Esophagus squamous epithelium (tissue), 5 donors: ENCODE results near the gene IKBKE. TPM values are rescaled to one million over a fixed set of nuclear protein-coding genes. Genes with fewer than 3 reads are reported as not detected.

Experiments used
- DNase-seq: peaks from one replicate; lab custom pipeline; 2025; lab: John Stamatoyannopoulos, UW
- H3K27ac ChIP-seq, 4 donors: fragments of 200-600 bp; sonication (generic); one replicate each; pipeline ENCODE4 v1.5.1; 2016 to 2019; ENCODE audit warnings: mild to moderate bottlenecking in 1 of 4
- H3K27me3 ChIP-seq, 4 donors: fragments of 200-600 bp; sonication (generic); 1 replicate in 3 of 4; 2 replicates in 1 of 4; pipeline versions ENCODE4 v1.5.1 to v1.6.0; 2017 to 2021; ENCODE audit warnings: antibody characterized with exemption in 1 of 4
- H3K36me3 ChIP-seq, 3 donors: fragments of 200-600 bp; sonication (generic); one replicate each; pipeline ENCODE4 v1.5.1; 2016 to 2019
- H3K4me1 ChIP-seq, 3 donors: fragments of 200-600 bp; sonication (generic); one replicate each; pipeline ENCODE4 v1.5.1; 2017 to 2019
- H3K4me3 ChIP-seq, 4 donors: fragments of 200-600 bp; sonication (generic); 1 replicate in 3 of 4; 2 replicates in 1 of 4; pipeline ENCODE4 v1.5.1; 2016 to 2019; ENCODE audit warnings: mild to moderate bottlenecking in 2 of 4, moderate library complexity in 1 of 4
- H3K9me3 ChIP-seq, 3 donors: fragments of 200-600 bp; sonication (generic); one replicate each; pipeline ENCODE4 v1.5.1; 2016 to 2019
- POLR2A ChIP-seq, 4 donors: fragments of 450-650 bp; IDR thresholded peaks; one replicate each; pipeline ENCODE4 v1.6.1; 2017; ENCODE audit warnings: antibody characterized with exemption in 4 of 4, mild to moderate bottlenecking in 4 of 4, moderate library complexity in 3 of 4
- WGBS, 2 donors: methylation state at CpG; one replicate each; pipeline ENCODE4 v1.1.5; 2018; 5-methylcytosine and 5-hydroxymethylcytosine counted together
- intact Hi-C: fragments of 100-400 bp; cut with DNase I; formaldehyde crosslinking; loops from one replicate; pipeline ENCODE4 v1.15.0; 2022
- total RNA-seq, 4 donors: library from RNA; depleted of rRNA; stranded (reverse); fragments of >200 nt; gene quantifications; one replicate each; pipeline ENCODE4 v1.1.0, GENCODE V29; 2016
- TF ChIP-seq, protein P1 (sequence below), 6 experiments: fragments of 450-650 bp in 4 of 6; fragments of 200-600 bp in 2 of 6; sonication (generic) in 2 of 6; IDR thresholded peaks; one replicate each; pipeline ENCODE4 v1.5.1; 2016 to 2019; ENCODE audit warnings: antibody characterized with exemption in 6 of 6, mild to moderate bottlenecking in 4 of 6, moderate library complexity in 4 of 6
- donor health status: DM: yes; HTN: yes; CAD: no.

Gene IKBKE
- total RNA-seq, 4 donors from 2014 or later: 12.6 to 23.7 (median 18.1) TPM

DNA sequence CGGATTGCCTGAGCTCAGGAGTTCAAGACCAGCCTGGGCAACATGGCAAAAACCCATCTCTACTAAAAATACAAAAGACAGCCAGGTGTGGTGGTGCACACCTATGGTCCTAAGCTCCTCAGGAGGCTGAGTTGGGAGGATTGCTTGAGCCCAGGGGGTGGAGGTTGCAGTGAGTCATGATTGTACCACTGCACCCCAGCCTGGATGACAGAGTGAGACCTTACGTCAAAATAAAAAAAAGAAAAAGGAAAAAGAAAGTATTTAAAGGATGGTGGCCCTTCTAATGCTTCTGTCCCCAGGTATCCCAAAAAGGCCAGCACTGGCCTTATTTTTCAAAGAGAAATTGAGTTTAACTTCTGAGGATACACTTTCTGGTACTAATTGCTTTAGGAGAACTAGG is 1.7 kb downstream of the IKBKE start:
- intact Hi-C loops: no loop called here
- no peak overlapping the region for H3K27ac ChIP-seq
- no peaks in the 10 kb centered on the region for H3K9me3 ChIP-seq
- no peaks in the 10 kb centered on the region for H3K27me3 ChIP-seq
- H3K4me1 ChIP-seq: peaks cover 32 to 62% (median 38%) of the 10 kb centered on the region in 3 donors
- no peak for TF ChIP-seq POLR2A (IDR thresholded peaks at IDR 0.05)
- TF ChIP-seq, protein P1, sequence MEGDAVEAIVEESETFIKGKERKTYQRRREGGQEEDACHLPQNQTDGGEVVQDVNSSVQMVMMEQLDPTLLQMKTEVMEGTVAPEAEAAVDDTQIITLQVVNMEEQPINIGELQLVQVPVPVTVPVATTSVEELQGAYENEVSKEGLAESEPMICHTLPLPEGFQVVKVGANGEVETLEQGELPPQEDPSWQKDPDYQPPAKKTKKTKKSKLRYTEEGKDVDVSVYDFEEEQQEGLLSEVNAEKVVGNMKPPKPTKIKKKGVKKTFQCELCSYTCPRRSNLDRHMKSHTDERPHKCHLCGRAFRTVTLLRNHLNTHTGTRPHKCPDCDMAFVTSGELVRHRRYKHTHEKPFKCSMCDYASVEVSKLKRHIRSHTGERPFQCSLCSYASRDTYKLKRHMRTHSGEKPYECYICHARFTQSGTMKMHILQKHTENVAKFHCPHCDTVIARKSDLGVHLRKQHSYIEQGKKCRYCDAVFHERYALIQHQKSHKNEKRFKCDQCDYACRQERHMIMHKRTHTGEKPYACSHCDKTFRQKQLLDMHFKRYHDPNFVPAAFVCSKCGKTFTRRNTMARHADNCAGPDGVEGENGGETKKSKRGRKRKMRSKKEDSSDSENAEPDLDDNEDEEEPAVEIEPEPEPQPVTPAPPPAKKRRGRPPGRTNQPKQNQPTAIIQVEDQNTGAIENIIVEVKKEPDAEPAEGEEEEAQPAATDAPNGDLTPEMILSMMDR (IDR thresholded peaks at IDR 0.05): no peak
- DNase-seq: no peak
- WGBS, 2 donors: 30 to 78% methylated on average over 1 to 2 of the region's 2 CpGs
- H3K36me3 ChIP-seq: peaks cover 8 to 46% (median 11%) of the 10 kb centered on the region in 3 donors
- no peak overlapping the region for H3K4me3 ChIP-seq

DNA sequence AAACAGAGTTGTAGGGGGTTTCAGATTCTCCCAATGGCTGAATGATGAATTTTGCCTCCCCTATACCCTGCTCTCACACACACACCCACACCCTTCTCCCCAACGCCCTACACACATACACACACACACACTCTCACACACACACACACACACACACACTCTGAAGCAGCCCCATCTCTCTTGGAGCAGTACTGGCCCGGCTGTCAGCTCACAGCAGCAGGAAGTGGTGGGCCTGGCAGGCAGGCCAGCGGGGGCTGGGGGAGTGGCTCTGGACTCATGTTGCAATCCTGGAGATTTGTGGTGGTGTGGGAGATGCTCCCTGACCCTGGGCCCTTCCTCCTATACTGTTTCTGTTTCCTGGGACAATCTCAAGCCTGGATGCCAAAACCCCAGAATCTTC is 2.2 kb downstream of the IKBKE start:
- TF ChIP-seq, protein P1 (IDR thresholded peaks at IDR 0.05): no peak
- TF ChIP-seq POLR2A (IDR thresholded peaks at IDR 0.05): no peak
- no peak overlapping the region for H3K27ac ChIP-seq
- no peaks in the 10 kb centered on the region for H3K9me3 ChIP-seq
- H3K36me3 ChIP-seq: peaks cover 8 to 50% (median 12%) of the 10 kb centered on the region in 3 donors
- no peak for DNase-seq
- 33% methylated on average over 3 of the region's 3 CpGs; no CpG with 5 or more reads in 1 of the 2 donors for WGBS, 2 donors
- H3K27me3 ChIP-seq: no peaks in the 10 kb centered on the region
- no peak overlapping the region for H3K4me3 ChIP-seq
- H3K4me1 ChIP-seq: peaks cover 35 to 62% (median 36%) of the 10 kb centered on the region in 3 donors
- intact Hi-C loops: no loop called here

DNA sequence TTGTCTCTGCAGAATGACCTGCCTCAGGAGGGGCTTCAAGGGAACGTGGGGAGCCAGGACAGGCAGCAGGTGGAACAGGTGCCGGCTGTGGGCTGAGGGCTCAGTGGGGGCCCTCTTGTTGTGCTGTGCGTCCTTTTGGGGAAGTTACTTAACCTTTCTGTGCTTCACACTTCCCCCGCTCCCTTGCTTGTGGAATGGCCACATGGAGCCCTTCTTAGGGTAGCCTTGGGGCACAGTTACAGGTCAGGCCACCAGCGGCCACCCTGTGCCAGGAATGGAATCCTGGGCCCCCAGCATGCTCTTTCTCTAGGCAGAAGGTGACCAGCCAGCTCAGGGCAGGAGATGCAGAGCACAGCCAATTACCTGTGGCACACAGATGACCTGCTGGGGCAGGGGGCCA is 2.6 kb downstream of the IKBKE start:
- 20 to 55% methylated on average over 2 to 5 of the region's 5 CpGs for WGBS, 2 donors
- Histone ChIP-seq H3K36me3 (peaks cover 8 to 55% (median 12%) of the 10 kb centered on the region in 3 donors), H3K4me1 (peaks cover 32 to 64% (median 33%) of the 10 kb centered on the region in 3 donors), H3K9me3 (no peaks in the 10 kb centered on the region), H3K27me3 (no peaks in the 10 kb centered on the region), H3K4me3 (no peak overlapping the region), H3K27ac (no peak overlapping the region)
- TF ChIP-seq POLR2A (IDR thresholded peaks at IDR 0.05): no peak
- TF ChIP-seq, protein P1 (IDR thresholded peaks at IDR 0.05): no peak
- intact Hi-C loops: no loop called here
- DNase-seq: no peak

DNA sequence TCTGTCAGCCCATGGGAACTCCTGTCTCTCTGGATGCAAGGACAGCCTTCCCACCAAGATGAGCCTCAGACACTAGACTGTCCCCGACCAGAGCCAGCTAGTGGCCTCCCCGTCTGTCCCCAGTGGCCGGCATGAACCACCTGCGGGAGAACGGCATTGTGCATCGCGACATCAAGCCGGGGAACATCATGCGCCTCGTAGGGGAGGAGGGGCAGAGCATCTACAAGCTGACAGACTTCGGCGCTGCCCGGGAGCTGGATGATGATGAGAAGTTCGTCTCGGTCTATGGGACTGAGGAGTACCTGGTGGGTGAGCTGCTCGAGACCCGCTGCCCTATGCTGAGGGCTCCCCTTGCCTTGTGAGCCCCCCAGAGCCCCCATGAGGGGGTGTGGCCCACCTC is 5.8 kb downstream of the IKBKE start:
- H3K4me3 ChIP-seq: no peak overlapping the region
- no peak overlapping the region for H3K27ac ChIP-seq
- TF ChIP-seq, protein P1 (IDR thresholded peaks at IDR 0.05): no peak
- TF ChIP-seq POLR2A (IDR thresholded peaks at IDR 0.05): no peak
- no peaks in the 10 kb centered on the region for H3K9me3 ChIP-seq
- intact Hi-C loops: no loop called here
- peaks cover 17 to 85% (median 18%) of the 10 kb centered on the region in 3 donors for H3K36me3 ChIP-seq
- no peaks in the 10 kb centered on the region for H3K27me3 ChIP-seq
- H3K4me1 ChIP-seq: peaks cover 4 to 63% (median 25%) of the 10 kb centered on the region in 3 donors
- WGBS, 2 donors: 87 to 95% methylated on average over 6 to 7 of the region's 17 CpGs
- DNase-seq: no peak

DNA sequence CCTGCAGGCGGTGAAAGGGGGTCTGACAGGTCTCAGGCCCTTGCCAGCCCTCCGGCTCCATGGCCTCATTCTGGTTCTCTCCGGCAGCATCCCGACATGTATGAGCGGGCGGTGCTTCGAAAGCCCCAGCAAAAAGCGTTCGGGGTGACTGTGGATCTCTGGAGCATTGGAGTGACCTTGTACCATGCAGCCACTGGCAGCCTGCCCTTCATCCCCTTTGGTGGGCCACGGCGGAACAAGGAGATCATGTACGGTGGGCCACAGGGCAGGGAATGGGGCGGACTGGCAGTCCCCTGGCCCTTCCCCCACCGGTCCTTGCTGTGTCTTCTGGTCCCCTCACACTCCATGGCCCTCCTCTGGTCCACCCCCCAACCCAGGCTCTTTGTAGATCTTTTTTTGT is 6.3 kb downstream of the IKBKE start:
- intact Hi-C loops: no loop called here
- WGBS, 2 donors: 92 to 97% methylated on average over 10 to 13 of the region's 14 CpGs
- Histone ChIP-seq H3K4me3 (no peak overlapping the region), H3K36me3 (peaks cover 17 to 87% (median 18%) of the 10 kb centered on the region in 3 donors), H3K4me1 (peaks cover 0 to 63% (median 23%) of the 10 kb centered on the region in 3 donors), H3K9me3 (no peaks in the 10 kb centered on the region), H3K27me3 (no peaks in the 10 kb centered on the region), H3K27ac (no peak overlapping the region)
- no peak for DNase-seq
- TF ChIP-seq, protein P1 (IDR thresholded peaks at IDR 0.05): no peak
